LNCaP clone FGC (cell line): ENCODE results near the gene GPC5.

Experiments
- DNase-seq: peaks from one replicate; pipeline ENCODE4 v3.0.0-alpha.2; 2011; ENCODE audit warnings: low read depth
- H3K4me3 ChIP-seq: 2 replicates; pipeline ENCODE4 v1.5.1; 2011; ENCODE audit warnings: mild to moderate bottlenecking, low read depth, low read length, control low read depth
- TF ChIP-seq, protein P1 (sequence below): IDR thresholded peaks from 2 replicates; pipeline ENCODE4 v1.5.1; 2012; ENCODE audit warnings: mild to moderate bottlenecking; ENCODE audit not compliant: control insufficient read depth, insufficient read depth; ENCODE audit errors: extremely low read depth

Gene GPC5

DNA sequence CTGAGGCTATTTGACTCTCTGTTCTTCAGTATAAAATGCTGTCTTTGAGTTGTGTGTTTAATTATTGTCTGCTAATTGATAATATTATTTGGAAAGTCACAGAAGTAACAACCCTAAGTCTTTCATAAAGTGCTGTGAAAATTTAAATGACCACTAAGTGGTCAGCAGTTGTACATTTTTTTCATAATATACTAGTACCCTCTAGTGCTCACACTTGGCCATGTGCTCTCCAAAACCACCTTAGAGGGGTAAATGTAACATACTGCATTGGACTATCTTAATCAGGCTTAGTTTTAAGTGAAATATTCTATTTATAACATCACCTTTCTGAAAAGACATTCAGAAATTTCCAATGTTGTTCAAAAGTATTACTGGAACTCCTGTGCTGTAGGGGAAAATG lies 745.3 kb downstream of the GPC5 start:
- H3K4me3 ChIP-seq, result no peak overlapping the region
- no peak for DNase-seq
- TF ChIP-seq, protein P1, sequence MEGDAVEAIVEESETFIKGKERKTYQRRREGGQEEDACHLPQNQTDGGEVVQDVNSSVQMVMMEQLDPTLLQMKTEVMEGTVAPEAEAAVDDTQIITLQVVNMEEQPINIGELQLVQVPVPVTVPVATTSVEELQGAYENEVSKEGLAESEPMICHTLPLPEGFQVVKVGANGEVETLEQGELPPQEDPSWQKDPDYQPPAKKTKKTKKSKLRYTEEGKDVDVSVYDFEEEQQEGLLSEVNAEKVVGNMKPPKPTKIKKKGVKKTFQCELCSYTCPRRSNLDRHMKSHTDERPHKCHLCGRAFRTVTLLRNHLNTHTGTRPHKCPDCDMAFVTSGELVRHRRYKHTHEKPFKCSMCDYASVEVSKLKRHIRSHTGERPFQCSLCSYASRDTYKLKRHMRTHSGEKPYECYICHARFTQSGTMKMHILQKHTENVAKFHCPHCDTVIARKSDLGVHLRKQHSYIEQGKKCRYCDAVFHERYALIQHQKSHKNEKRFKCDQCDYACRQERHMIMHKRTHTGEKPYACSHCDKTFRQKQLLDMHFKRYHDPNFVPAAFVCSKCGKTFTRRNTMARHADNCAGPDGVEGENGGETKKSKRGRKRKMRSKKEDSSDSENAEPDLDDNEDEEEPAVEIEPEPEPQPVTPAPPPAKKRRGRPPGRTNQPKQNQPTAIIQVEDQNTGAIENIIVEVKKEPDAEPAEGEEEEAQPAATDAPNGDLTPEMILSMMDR, result no peak

DNA sequence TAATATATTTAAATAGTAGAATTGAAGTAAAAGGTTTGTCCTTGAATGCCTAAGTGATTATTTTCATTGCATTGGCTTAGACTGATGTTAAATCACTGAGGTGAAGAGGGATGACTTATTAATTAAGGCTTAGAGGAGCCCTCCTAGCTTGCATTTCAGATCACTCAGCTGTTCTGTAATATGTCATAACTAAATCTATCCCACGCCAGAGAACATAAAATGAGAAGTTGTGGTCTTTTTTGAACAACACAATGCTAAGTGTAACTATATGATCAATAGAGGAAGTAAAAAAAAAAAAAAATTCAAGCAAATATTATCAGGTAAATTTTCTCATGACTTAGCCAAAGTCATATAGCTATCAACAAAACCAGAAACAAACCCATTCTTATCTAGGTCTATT lies 752.2 kb downstream of the GPC5 start:
- no peak overlapping the region for H3K4me3 ChIP-seq
- no peak for DNase-seq
- TF ChIP-seq, protein P1, result no peak

DNA sequence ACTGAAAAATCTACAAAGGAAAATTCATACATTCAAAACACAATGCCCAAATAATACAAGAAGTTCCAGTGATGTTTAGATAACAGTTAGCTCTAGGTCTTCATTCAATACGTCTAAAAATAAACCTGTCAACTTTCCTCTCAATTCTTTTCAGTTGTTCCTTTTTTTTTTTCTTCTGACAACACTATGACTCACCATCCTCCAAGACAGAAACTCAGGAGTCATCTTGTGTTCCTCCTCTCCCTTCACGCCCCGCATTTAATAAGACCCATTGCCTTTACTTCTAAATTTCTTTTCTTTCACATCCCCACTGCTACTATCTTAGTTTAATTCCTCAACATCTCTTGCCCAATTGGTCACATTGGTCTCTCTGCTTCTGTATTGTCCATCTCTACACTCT lies 759.9 kb downstream of the GPC5 start:
- TF ChIP-seq, protein P1, result no peak
- DNase-seq, result no peak
- H3K4me3 ChIP-seq, result no peak overlapping the region

DNA sequence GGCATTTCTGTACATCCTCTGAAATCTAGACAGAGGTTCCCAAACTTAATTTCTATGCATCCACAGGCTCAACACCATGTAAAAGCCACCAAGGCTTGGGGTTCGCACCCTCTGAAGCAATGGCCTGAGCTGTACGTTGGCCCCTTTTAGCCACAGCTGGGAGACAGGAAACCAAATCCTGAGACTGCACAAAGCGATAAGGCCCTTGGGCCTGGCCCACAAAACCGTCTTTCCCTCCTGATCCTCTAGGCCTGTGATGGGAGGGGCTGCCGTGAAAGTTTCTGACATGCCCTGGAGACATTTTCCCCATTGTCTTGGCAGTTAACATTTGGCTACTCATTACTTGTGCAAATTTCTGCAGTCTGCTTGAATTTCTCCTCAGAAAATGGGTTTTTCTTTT lies 766.4 kb downstream of the GPC5 start:
- no peak overlapping the region for H3K4me3 ChIP-seq
- no peak for DNase-seq
- TF ChIP-seq, protein P1, result no peak

DNA sequence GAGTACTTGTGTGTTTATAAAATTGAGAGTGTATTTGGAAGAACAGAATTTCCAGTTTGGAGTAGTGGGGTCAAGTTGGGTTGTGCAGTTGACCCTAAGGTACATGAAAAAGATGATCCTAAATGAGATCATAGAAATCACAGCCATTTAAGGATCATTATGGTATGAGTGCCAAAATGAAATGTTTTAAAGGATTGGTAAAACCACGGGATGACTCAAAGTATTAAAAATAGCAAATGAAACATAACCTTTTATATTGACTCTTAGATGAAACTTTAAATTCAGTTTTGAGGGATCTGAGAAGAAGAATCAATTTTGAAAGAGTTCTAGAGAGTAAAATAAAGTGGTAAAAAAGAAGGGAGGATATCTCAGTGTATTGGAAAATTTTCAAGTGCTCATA lies 773.8 kb downstream of the GPC5 start:
- no peak overlapping the region for H3K4me3 ChIP-seq
- TF ChIP-seq, protein P1, result no peak
- no peak for DNase-seq

DNA sequence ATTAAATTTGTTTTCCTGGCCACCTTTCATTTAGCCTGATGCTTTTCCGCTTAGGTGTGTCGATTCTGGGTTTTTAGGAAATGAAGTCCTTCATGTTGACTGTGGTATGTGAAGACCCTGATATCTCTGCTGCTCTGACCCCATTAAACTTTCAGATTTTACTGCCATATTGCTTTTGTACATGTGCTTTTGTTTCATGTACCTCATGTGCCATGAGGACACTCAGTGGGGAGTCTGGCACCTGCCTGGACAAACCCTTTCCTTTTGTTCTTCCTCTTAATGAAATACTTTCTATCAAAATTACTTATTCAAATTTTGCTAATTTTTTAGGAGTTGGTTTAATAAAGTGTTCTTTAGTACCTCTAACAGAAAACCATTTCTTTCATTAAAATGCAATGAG lies 774.8 kb downstream of the GPC5 start:
- DNase-seq, result no peak
- TF ChIP-seq, protein P1, result no peak
- H3K4me3 ChIP-seq, result no peak overlapping the region

DNA sequence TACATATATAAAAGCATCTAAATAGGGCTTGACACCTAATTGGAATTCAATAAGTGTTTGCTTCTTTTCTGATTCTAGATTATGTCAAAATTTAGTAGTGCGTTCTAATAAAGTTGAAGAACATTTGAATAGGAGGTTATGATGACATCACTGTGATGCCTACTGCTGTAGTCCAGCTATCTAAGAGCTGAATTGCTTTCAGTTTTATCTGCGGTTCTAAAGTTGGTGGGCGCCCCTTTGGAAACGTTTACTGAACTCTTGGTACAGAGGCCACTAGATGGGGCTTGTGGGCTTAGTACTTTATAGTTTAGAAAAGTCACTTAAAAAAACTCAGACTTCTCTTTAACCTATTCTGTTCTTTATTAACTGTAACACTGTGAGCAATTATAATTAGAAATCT lies 776.9 kb downstream of the GPC5 start:
- H3K4me3 ChIP-seq, result no peak overlapping the region
- no peak for DNase-seq

More for the DNA sequence above, 776.9 kb downstream of the GPC5 start:
- TF ChIP-seq, protein P1, result peak; percentile 46
